GM19023 (cell line): ENCODE results near the gene SBNO2.

ENCODE experiments used
- ATAC-seq: cut with Tn5 transposase; IDR thresholded peaks from one replicate; pipeline ENCODE4 v1.9.1; 2021; ENCODE audit warnings: mild to moderate bottlenecking, moderate library complexity; ENCODE audit not compliant: unreplicated experiment

SBNO2 gene

DNA sequence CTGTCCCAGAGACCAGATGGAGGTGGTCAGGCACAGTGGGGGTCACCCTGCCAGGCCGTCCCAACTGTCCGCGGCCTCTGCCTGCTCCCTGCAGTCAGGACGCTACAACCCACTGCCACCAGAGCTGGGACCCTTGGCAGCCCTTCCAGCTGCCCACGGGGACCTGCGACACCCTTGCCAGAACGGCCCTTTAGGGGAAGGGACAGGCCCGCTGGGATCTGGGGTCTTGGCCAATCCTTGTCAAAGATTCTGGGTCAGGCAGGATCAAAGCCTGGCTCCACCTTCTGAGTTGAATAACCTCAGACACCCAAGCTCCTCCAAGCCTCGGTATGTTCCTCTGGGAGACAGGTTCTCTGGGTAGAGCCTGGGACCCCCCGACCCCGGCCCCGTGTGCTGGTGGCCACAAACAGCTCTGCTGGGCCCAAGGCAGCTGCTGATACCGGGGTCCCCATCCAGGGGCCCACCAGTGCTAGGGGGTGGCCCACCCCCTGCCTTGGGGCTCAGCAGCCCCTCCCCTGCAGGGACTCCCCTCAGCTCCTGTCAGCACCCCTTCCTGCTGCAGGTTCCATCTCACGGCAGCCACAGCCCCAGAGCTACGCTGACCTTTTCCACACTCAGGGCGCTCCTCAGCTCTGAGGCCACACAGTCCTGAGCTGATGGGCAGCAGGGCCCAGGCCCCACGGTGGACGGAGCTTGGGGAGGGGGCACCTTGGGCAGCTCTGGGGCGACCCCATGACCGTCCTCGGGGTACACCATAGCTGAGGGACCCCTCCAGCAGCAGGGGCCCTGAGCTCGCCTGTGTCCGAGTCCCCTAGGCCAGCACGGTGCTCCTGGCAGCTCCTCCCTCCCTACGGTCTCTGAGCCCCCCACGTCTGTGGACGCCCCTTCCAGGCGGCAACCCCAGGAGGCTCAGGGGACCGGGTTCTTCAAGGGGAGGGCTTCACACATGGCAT, 18.4 kb downstream of the SBNO2 start:
- ATAC-seq = no peak

- no peak for ATAC-seq
These were observed 19.2 kb downstream of the SBNO2 start for GRCh38 chr19:1154731-1155351.

- no peak for ATAC-seq
These were observed 20.0 kb downstream of the SBNO2 start for GRCh38 chr19:1153891-1154730.

- ATAC-seq = no peak
These were observed 22.0 kb downstream of the SBNO2 start for GRCh38 chr19:1151917-1152587.

DNA sequence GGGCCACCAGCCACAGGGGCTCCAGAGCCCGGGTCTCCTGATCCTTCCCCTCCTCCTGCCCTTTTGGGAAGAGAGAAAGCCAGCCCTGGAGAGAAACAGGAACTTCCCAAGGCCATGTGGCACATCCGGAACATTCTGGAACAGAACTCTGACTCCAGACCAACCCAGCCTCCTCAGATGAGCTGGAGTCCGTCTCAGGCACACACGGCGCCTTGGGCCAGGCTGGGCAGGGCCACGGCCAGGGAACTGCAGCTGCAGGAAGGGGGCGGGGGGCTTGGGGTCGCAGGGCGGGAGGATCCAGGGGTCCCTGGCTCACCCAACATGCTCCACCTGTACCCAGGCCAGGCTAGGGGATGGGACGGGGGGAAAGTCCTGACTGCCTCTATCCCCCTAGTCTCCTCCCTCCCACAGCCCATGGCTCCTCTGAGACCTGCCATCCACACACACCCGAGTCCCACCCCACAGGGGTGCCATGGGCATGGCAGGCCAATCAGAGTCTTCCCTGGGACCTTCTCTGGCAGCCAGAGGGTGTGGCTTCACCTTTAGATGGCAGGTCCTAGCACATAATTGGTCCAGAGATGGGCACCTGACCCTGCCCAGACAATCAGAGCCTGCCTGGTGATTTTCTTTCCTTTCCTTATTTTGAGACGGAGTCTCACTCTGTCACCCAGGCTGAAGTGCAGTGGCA, 22.9 kb downstream of the SBNO2 start:
- no peak for ATAC-seq

DNA sequence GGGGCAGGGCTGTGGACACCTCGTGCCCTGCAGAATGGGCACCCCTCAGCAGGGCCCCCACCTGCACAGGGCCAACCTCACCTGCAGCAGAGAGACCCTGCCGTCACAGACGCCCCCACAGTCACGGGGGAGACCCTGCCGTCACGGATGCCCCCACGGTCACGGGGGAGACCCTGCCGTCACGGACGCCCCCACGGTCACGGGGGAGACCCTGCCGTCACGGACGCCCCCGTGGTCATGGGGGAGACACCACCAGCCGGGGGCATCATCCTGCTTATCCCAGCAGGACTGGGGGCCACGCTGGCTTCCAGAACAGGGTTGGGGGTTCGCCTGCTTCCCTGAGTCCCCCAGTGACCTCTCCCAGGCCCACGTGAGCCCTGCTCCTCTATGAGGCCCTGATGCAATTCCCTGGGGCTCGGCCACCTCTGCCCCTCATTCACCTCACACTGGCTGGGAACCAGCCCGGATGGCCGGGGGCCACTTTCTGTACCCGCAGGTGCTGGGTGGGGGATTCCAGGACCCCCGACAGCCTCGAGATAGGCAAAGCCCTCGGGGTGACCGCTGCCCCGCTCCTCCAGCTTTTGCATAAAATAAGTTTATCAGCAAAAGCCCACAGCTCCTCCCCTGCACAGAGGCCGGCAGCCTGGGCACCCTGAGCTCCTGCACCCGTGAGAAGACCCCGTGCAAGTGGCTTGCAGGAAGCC, 23.6 kb downstream of the SBNO2 start:
- ATAC-seq = no peak

DNA sequence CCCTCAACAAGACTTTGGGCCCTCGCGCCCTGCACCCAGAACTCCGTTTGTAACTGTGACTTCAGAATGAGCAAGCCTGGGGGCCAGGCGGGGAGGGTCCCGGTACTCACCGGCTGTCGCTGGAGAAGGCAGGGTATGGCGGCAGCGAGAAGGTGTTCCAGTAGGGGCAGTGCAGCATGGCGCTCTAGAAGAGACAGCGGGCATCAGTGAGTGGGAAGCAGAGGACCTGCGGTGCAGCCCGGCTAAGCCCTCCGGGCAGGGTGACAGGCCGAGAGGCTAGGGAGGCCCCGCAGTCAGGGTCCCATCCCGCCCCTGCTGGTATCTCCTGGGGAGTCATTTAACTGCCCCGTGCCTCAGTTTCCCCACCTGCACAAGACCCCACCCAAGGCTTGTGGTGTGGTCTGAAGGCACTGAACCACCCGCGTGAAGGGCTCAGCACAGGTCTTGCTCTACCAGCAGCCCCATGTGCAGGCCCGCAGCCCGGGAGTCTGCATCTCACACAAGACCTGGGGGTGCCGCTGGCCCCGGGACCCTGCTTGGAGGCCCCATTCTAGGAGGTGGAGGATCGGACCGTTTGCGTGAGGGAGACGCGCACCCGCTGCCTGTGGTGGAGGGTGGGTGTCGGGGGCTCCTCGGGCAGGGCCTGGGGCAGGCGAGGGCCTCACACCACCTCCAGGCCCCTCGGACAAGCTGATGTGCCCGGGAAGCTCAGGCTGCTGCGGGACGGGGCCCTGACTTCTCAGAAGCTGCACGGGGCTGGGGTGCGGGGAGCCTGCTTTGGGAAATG, 24.6 kb downstream of the SBNO2 start:
- ATAC-seq = no peak

GRCh38 chr19:1147934-1148549, 26.0 kb downstream of the SBNO2 start:
- no peak for ATAC-seq

GRCh38 chr19:1146858-1147780, 26.9 kb downstream of the SBNO2 start:
- ATAC-seq = no peak

DNA sequence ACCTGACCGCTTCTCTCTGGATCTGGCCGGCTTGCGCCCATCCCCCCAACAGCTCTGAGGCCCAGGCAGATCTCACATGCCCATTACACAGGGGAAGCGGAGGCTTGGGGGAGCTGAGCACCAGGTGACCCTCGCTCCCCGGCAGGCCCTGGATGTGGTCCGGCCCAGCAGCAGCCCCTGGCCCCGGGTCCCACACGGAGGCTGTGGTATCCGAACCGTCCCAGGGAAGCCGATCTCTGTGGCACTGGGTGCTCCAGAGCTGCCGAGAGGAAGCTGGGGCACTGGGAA, 27.7 kb downstream of the SBNO2 start:
- no peak for ATAC-seq

DNA sequence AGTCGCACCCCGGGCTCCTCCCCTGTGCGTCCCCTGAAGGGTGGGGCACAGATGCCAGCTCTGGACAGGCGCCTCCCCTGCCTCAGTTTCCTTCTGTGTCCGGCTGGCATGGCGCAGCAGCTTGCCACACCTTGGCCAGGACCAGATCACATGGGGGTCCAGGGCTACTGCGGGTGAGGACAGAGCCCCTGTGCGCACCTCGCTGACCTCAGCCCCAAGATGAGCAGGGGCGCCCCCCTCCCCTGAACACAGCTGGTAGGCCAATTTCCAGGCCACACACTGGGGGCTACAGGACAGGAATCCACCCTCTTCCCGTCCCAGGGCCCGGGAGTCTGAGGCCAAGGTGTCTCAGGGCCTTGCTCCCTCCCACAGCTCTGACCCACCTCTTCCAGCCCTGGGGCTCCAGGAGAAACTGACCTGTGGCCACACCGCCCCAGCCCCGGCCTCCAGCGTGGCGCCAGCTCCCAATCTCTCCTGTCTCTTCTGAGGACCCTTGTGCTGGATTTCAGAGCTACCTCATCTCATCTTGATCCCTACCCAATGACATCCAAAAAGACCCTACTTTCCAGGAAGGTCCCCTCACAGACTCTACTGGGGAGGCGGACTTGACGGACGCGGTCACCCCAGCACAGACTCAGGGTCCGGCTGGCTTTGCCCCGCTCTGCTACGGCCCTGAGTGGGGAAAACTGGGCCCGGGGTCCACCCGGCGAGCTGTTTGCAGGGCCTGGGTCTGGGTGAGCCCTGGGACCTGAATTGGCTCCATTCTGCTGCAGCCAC, 28.2 kb downstream of the SBNO2 start:
- no peak for ATAC-seq

DNA sequence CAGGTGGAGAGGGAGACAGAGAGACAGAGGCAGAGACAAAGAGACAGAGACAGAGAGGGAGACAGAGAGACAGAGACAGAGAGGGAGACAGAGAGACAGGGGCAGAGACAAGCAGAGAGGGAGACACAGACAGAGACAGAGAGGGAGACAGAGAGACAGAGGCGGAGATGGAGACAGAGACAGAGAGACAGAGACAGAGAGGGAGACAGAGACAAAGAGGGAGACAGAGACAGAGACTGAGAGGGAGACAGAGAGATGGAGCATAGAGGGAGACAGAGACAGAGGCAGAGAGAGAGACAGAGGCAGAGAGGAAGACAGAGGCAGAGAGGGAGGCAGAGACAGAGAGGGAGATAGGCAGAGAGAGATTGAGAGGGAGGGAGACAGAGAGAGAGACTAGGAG, 29.3 kb downstream of the SBNO2 start:
- ATAC-seq = no peak

GRCh38 chr19:1143828-1144399, 30.2 kb downstream of the SBNO2 start:
- no peak for ATAC-seq

- ATAC-seq = no peak
These were observed 32.1 kb downstream of the SBNO2 start for GRCh38 chr19:1141944-1142343.

DNA sequence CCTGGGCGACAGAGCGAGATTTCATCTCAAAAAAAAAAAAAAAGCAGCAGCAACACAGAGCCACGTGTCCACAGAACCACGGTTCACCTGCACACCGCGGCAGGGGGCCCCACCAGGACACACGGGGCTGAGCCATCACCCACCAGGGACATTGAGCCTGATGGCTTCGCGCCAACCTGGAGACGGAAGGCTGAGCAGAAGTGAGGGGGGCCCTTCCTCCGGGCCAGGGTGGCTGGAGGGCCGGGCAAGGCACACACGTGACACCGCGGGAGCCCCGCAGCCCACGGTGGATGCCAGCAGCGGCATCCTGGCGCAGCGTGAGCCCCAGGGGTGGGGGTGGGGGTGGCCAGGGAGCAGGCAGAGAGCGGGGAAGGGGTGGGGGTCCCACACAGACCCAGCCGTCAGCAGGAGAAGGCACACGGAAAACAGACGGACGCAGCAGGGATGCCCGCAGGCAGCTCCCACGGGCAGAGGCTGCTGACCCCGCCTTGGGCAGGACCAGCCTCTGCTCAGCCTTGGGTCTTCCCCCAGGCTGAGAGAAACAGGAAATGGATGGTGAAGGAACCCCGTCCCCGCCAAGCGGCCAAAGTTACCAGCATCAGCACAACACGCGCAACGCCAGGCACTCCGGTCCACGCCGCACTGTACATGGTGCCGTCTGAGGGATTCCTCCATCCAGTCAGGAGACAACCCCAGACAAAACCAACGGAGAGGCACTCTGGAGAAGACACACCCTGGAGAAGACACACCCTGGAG, 33.6 kb downstream of the SBNO2 start:
- no peak for ATAC-seq

DNA sequence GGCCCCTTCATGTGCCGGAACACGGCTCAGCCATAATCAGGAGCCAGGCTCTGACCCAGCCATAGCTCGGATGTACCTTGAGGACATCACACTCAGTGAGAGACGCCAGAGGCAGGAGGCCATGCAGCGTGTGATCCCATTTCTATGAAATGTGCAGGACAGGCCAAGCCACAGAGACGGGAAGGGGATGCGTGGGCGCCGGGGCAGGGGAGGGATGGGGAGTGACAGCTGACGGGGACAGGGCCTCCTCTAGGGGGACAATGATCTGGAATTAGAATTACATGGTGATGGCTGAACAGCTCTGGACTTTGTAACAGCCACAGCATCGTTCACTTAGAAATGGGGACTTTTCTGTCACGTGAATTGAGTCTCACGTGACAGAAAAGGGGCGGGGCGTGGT, 34.9 kb downstream of the SBNO2 start:
- no peak for ATAC-seq
